ENCODE results near the gene DCST2.

DNA sequence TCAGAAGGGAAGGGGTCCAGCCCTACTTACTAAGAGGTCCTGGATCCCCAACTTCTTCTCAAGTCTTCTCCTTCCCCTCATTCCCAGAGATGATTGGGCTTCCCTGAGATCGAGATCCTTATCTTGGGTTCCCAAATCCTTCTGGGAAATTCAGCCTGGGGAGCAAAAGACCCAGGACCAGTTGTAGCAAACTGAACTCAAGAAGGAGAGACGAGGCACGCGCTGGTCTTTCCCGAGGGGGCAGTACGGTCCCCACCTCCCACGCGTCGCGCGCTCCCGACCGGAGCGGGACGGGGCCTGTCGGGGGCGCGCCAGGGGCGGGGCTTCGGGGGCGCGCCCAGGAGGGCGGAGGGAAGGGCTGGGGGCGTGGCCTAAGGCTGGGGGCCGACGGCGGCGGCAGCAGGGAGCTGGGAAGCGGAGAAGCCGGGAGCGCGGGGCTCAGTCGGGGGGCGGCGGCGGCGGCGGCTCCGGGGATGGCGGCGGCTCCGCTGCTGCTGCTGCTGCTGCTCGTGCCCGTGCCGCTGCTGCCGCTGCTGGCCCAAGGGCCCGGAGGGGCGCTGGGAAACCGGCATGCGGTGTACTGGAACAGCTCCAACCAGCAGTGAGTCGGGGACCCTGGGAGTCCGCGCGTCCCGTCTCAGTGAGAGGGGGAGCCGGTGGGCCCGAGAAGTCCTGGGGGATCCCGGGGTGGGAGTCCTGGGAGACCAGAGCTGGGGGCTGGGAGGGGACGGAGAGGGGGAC is 45.1 kb upstream of the DCST2 start, which contains the start of gene EFNA3:
- TF ChIP-seq, protein P1, sequence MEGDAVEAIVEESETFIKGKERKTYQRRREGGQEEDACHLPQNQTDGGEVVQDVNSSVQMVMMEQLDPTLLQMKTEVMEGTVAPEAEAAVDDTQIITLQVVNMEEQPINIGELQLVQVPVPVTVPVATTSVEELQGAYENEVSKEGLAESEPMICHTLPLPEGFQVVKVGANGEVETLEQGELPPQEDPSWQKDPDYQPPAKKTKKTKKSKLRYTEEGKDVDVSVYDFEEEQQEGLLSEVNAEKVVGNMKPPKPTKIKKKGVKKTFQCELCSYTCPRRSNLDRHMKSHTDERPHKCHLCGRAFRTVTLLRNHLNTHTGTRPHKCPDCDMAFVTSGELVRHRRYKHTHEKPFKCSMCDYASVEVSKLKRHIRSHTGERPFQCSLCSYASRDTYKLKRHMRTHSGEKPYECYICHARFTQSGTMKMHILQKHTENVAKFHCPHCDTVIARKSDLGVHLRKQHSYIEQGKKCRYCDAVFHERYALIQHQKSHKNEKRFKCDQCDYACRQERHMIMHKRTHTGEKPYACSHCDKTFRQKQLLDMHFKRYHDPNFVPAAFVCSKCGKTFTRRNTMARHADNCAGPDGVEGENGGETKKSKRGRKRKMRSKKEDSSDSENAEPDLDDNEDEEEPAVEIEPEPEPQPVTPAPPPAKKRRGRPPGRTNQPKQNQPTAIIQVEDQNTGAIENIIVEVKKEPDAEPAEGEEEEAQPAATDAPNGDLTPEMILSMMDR (conservative IDR thresholded peaks at IDR 0.05; ENCODE audit: low read length) = no peak
- TF ChIP-seq EZH2phosphoT487 (IDR thresholded peaks at IDR 0.05; ENCODE audit: borderline replicate concordance) = no peak
